ENCODE data around the gene ATOH8.
"Not testable (repeated sequence)": the region's sequence is repeated elsewhere in the genome, so short reads cannot be mapped to it uniquely, and the experiment has no call there.

Gene ATOH8

GRCh38 chr2:85753525-85754312 lies at the start of gene ATOH8:
TSS of gene ATOH8 (plus strand) at chr2:85753991. CDS start at chr2:85754190, 199 bp downstream.
- no peak for DNase-seq

- no peak for DNase-seq
These were observed 49.8 kb upstream of the ATOH8 start for GRCh38 chr2:85704038-85704437.

- peak; percentile 81 for DNase-seq
These were observed 48.8 kb upstream of the ATOH8 start for GRCh38 chr2:85704800-85705679.

- no peak for DNase-seq
These were observed 48.1 kb upstream of the ATOH8 start for GRCh38 chr2:85705680-85706039.

GRCh38 chr2:85706063-85706462 lies 47.7 kb upstream of the ATOH8 start:
- DNase-seq, result no peak

- DNase-seq, result peak; percentile 32
These were observed 47.0 kb upstream of the ATOH8 start for GRCh38 chr2:85706599-85707296.

- peak; percentile 94 for DNase-seq
These were observed 46.5 kb upstream of the ATOH8 start for GRCh38 chr2:85707304-85707703.

- DNase-seq, result peak; percentile 34
These were observed 45.1 kb upstream of the ATOH8 start for GRCh38 chr2:85708641-85709040.

GRCh38 chr2:85709401-85709811 lies 44.4 kb upstream of the ATOH8 start:
- peak; percentile 61 for DNase-seq

GRCh38 chr2:85710687-85711577 lies 42.9 kb upstream of the ATOH8 start:
- peak; percentile 56 for DNase-seq

- no peak for DNase-seq
These were observed 42.2 kb upstream of the ATOH8 start for GRCh38 chr2:85711578-85712060.

GRCh38 chr2:85712336-85712735 lies 41.5 kb upstream of the ATOH8 start:
- peak; percentile 91 for DNase-seq

GRCh38 chr2:85712849-85713612 lies 40.8 kb upstream of the ATOH8 start:
- DNase-seq, result no peak

GRCh38 chr2:85713836-85714235 lies 40.0 kb upstream of the ATOH8 start:
- DNase-seq, result no peak

GRCh38 chr2:85714421-85714820 lies 39.4 kb upstream of the ATOH8 start:
- DNase-seq, result not testable (repeated sequence)

- DNase-seq, result peak; percentile 38
These were observed 39.0 kb upstream of the ATOH8 start for GRCh38 chr2:85714841-85715240.

- DNase-seq, result peak; percentile 24
These were observed 37.4 kb upstream of the ATOH8 start for GRCh38 chr2:85716346-85716914.

GRCh38 chr2:85717308-85718008 lies 36.3 kb upstream of the ATOH8 start:
- peak; percentile 92 for DNase-seq

GRCh38 chr2:85718009-85718391 lies 35.8 kb upstream of the ATOH8 start:
- DNase-seq, result peak; percentile 64

- no peak for DNase-seq
These were observed 34.8 kb upstream of the ATOH8 start for GRCh38 chr2:85718885-85719492.
